NB4 (cell line): ENCODE measurements around the gene RNU6-7.

Experiments used
- POLR2A ChIP-seq: IDR thresholded peaks from 2 replicates; pipeline ENCODE4 v1.6.1; 2011; ENCODE audit warnings: mild to moderate bottlenecking; ENCODE audit not compliant: insufficient read length; ENCODE audit errors: extremely low read depth
- TF ChIP-seq, protein P1 (sequence below): IDR thresholded peaks from one replicate; pipeline ENCODE4 v1.5.1; 2012; ENCODE audit warnings: low read depth, low read length

- TF ChIP-seq, protein P1, sequence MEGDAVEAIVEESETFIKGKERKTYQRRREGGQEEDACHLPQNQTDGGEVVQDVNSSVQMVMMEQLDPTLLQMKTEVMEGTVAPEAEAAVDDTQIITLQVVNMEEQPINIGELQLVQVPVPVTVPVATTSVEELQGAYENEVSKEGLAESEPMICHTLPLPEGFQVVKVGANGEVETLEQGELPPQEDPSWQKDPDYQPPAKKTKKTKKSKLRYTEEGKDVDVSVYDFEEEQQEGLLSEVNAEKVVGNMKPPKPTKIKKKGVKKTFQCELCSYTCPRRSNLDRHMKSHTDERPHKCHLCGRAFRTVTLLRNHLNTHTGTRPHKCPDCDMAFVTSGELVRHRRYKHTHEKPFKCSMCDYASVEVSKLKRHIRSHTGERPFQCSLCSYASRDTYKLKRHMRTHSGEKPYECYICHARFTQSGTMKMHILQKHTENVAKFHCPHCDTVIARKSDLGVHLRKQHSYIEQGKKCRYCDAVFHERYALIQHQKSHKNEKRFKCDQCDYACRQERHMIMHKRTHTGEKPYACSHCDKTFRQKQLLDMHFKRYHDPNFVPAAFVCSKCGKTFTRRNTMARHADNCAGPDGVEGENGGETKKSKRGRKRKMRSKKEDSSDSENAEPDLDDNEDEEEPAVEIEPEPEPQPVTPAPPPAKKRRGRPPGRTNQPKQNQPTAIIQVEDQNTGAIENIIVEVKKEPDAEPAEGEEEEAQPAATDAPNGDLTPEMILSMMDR = no peak
- TF ChIP-seq POLR2A = no peak
These were observed 8.3 kb upstream of the RNU6-7 start for GRCh38 chr14:32193532-32193931.
